ENCODE measurements around the gene MAP7D3.
"Not testable (repeated sequence)": the region's sequence is repeated elsewhere in the genome, so short reads cannot be mapped to it uniquely, and the experiment has no call there.

Gene MAP7D3

GRCh38 chrX:136250191-136251040 lies 784 bp downstream of the MAP7D3 start:
- Histone ChIP-seq H3K4me1 (ENCODE audit: low read length) (no peaks in the 10 kb centered on the region), H3K27me3 (replicated peaks; ENCODE audit: insufficient read depth, low read length) (no peaks in the 10 kb centered on the region), H3K9me3 (replicated peaks; ENCODE audit: insufficient read depth, low read length) (no peaks in the 10 kb centered on the region), H3K36me3 (replicated peaks; ENCODE audit: insufficient read depth, low read length) (no peaks in the 10 kb centered on the region), H3K27ac (ENCODE audit: low read length) (no peak overlapping the region), H3K9me2 (replicated peaks; ENCODE audit: insufficient read depth, low read length) (no peaks in the 10 kb centered on the region), H4K20me1 (ENCODE audit: insufficient read depth, low read length) (no peaks in the 10 kb centered on the region), H3F3A (ENCODE audit: insufficient read depth, low read length) (no peaks in the 10 kb centered on the region), H3K79me2 (ENCODE audit: low read length) (peaks cover 25% of the 10 kb centered on the region), H3K4me3 (ENCODE audit: low read length) (peak overlapping the region; percentile 83), H3K9ac (ENCODE audit: low read length) (peak overlapping the region; percentile 71), H2AFZ (ENCODE audit: low read length) (peak overlapping the region; percentile 84), H3K4me2 (ENCODE audit: low read depth, low read length) (peak overlapping the region; percentile 59; the same call in 1 of the 2 replicates)
- no peak for DNase-seq
- TF ChIP-seq EZH2phosphoT487 (IDR thresholded peaks at IDR 0.05; ENCODE audit: low read length) = no peak
- TF ChIP-seq EZH2 (optimal IDR thresholded peaks at IDR 0.05; ENCODE audit: low read depth, low read length) = no peak
- TF ChIP-seq CTCF (IDR thresholded peaks at IDR 0.05; ENCODE audit: low read length) = no peak

- Histone ChIP-seq H3K4me1 (ENCODE audit: low read length) (no peaks in the 10 kb centered on the region), H3K27ac (ENCODE audit: low read length) (no peak overlapping the region), H3K9ac (ENCODE audit: low read length) (no peak overlapping the region), H2AFZ (ENCODE audit: low read length) (no peak overlapping the region), H4K20me1 (ENCODE audit: insufficient read depth, low read length) (no peaks in the 10 kb centered on the region), H3F3A (ENCODE audit: insufficient read depth, low read length) (no peaks in the 10 kb centered on the region), H3K79me2 (ENCODE audit: low read length) (peaks cover 25% of the 10 kb centered on the region), H3K27me3 (replicated peaks; ENCODE audit: insufficient read depth, low read length) (no peaks in the 10 kb centered on the region), H3K36me3 (replicated peaks; ENCODE audit: insufficient read depth, low read length) (peaks cover 3% of the 10 kb centered on the region; the same call in 1 of the 2 replicates), H3K4me2 (ENCODE audit: low read depth, low read length) (no peak overlapping the region), H3K9me3 (replicated peaks; ENCODE audit: insufficient read depth, low read length) (no peaks in the 10 kb centered on the region), H3K9me2 (replicated peaks; ENCODE audit: insufficient read depth, low read length) (no peaks in the 10 kb centered on the region), H3K4me3 (ENCODE audit: low read length) (no peak overlapping the region)
- DNase-seq = no peak
- TF ChIP-seq EZH2phosphoT487 (IDR thresholded peaks at IDR 0.05; ENCODE audit: low read length) = no peak
- TF ChIP-seq CTCF (IDR thresholded peaks at IDR 0.05; ENCODE audit: low read length) = no peak
- no peak for TF ChIP-seq EZH2 (optimal IDR thresholded peaks at IDR 0.05; ENCODE audit: low read depth, low read length)
Measured at GRCh38 chrX:136246201-136246600, 5.0 kb downstream of the MAP7D3 start.

- not testable (repeated sequence) for H3K9me2 ChIP-seq (replicated peaks; ENCODE audit: insufficient read depth, low read length); H3K9me3 ChIP-seq (replicated peaks; ENCODE audit: insufficient read depth, low read length); H3K79me2 ChIP-seq (ENCODE audit: low read length); H3K4me3 ChIP-seq (ENCODE audit: low read length); H4K20me1 ChIP-seq (ENCODE audit: insufficient read depth, low read length); H3K4me1 ChIP-seq (ENCODE audit: low read length); DNase-seq; H3K36me3 ChIP-seq (replicated peaks; ENCODE audit: insufficient read depth, low read length); H3K9ac ChIP-seq (ENCODE audit: low read length); H2AFZ ChIP-seq (ENCODE audit: low read length); H3F3A ChIP-seq (ENCODE audit: insufficient read depth, low read length); H3K27me3 ChIP-seq (replicated peaks; ENCODE audit: insufficient read depth, low read length); H3K4me2 ChIP-seq (ENCODE audit: low read depth, low read length); H3K27ac ChIP-seq (ENCODE audit: low read length)
Measured at GRCh38 chrX:136237849-136238248, 13.4 kb downstream of the MAP7D3 start.

- H3K9ac ChIP-seq (ENCODE audit: low read length) = no peak overlapping the region
- H3K4me3 ChIP-seq (ENCODE audit: low read length) = no peak overlapping the region
- no peak overlapping the region for H3K27ac ChIP-seq (ENCODE audit: low read length)
- no peaks in the 10 kb centered on the region for H3F3A ChIP-seq (ENCODE audit: insufficient read depth, low read length)
- no peak overlapping the region for H2AFZ ChIP-seq (ENCODE audit: low read length)
- no peaks in the 10 kb centered on the region for H4K20me1 ChIP-seq (ENCODE audit: insufficient read depth, low read length)
- no peaks in the 10 kb centered on the region; the same call in 1 of the 2 replicates for H3K36me3 ChIP-seq (replicated peaks; ENCODE audit: insufficient read depth, low read length)
- DNase-seq = no peak
- H3K9me2 ChIP-seq (replicated peaks; ENCODE audit: insufficient read depth, low read length) = no peaks in the 10 kb centered on the region
- H3K9me3 ChIP-seq (replicated peaks; ENCODE audit: insufficient read depth, low read length) = no peaks in the 10 kb centered on the region
- no peaks in the 10 kb centered on the region for H3K27me3 ChIP-seq (replicated peaks; ENCODE audit: insufficient read depth, low read length)
- H3K4me1 ChIP-seq (ENCODE audit: low read length) = no peaks in the 10 kb centered on the region
- H3K4me2 ChIP-seq (ENCODE audit: low read depth, low read length) = no peak overlapping the region
- no peaks in the 10 kb centered on the region for H3K79me2 ChIP-seq (ENCODE audit: low read length)
- TF ChIP-seq CTCF (IDR thresholded peaks at IDR 0.05; ENCODE audit: low read length) (no peak), EZH2phosphoT487 (IDR thresholded peaks at IDR 0.05; ENCODE audit: low read length) (no peak), EZH2 (optimal IDR thresholded peaks at IDR 0.05; ENCODE audit: low read depth, low read length) (no peak)
Measured at GRCh38 chrX:136237074-136237473, 14.1 kb downstream of the MAP7D3 start.
